Liver (tissue), 9 donors: ENCODE results near the gene MUTYH. TPM values are rescaled to one million over a fixed set of nuclear protein-coding genes. Genes with fewer than 3 reads are reported as not detected.

Experiments
- DNase-seq: peaks from one replicate; pipeline ENCODE4 v3.0.0-alpha.2; 2017; ENCODE audit warnings: low spot score
- H3K27ac ChIP-seq, 2 donors: one replicate each; pipeline ENCODE4 v1.7.0; 2013; ENCODE audit warnings: inconsistent platforms in 2 of 2, low read length in 2 of 2, control low read depth in 1 of 2, low read depth in 1 of 2, mild to moderate bottlenecking in 1 of 2
- H3K27me3 ChIP-seq, 4 donors: one replicate each; pipeline versions ENCODE4 v1.6.1 to v1.7.0; 2013; ENCODE audit warnings: low read length in 3 of 4, inconsistent platforms in 1 of 4, mild to moderate bottlenecking in 1 of 4, moderate library complexity in 1 of 4; ENCODE audit not compliant: control insufficient read depth in 4 of 4, insufficient read depth in 4 of 4
- H3K36me3 ChIP-seq, 4 donors: one replicate each; pipeline versions ENCODE4 v1.6.1 to v1.7.0; 2013; ENCODE audit warnings: low read length in 3 of 4, mild to moderate bottlenecking in 3 of 4, low read depth in 1 of 4, moderate library complexity in 1 of 4; ENCODE audit not compliant: control insufficient read depth in 4 of 4, insufficient read depth in 3 of 4
- H3K4me1 ChIP-seq, 4 donors: one replicate each; pipeline versions ENCODE4 v1.6.1 to v1.7.0; 2013; ENCODE audit warnings: low read length in 3 of 4, mild to moderate bottlenecking in 3 of 4, moderate library complexity in 1 of 4; ENCODE audit not compliant: control insufficient read depth in 4 of 4, insufficient read depth in 4 of 4
- H3K4me3 ChIP-seq, 3 donors: one replicate each; pipeline versions ENCODE4 v1.6.1 to v1.7.0; 2013; ENCODE audit warnings: low read length in 3 of 3, control low read depth in 1 of 3, low read depth in 1 of 3, mild to moderate bottlenecking in 1 of 3
- H3K9ac ChIP-seq, 2 donors: one replicate each; pipeline ENCODE4 v1.7.0; 2013; ENCODE audit warnings: low read length in 2 of 2, mild to moderate bottlenecking in 2 of 2, moderate library complexity in 2 of 2, control low read depth in 1 of 2, low read depth in 1 of 2
- H3K9me3 ChIP-seq, 4 donors: one replicate each; pipeline versions ENCODE4 v1.6.1 to v1.7.0; 2013; ENCODE audit warnings: low read length in 3 of 4; ENCODE audit not compliant: control insufficient read depth in 4 of 4
- EGR1 ChIP-seq, 2 donors: IDR thresholded peaks; 2 replicates each; pipeline ENCODE4 v1.6.1; 2016 to 2018; ENCODE audit warnings: antibody characterized with exemption in 2 of 2, low read depth in 2 of 2
- FOXA1 ChIP-seq: IDR thresholded peaks from 2 replicates; pipeline ENCODE4 v1.6.1; 2016; ENCODE audit warnings: antibody characterized with exemption
- FOXA2 ChIP-seq: IDR thresholded peaks from 2 replicates; pipeline ENCODE4 v1.6.1; 2016; ENCODE audit warnings: antibody characterized with exemption
- GABPA ChIP-seq, 2 donors: IDR thresholded peaks in 1 of 2; conservative IDR thresholded peaks in 1 of 2; 2 replicates each; pipeline ENCODE4 v1.6.1; 2016; ENCODE audit warnings: antibody characterized with exemption in 2 of 2, mild to moderate bottlenecking in 1 of 2, moderate library complexity in 1 of 2
- HNF4A ChIP-seq, 2 donors: conservative IDR thresholded peaks; 2 replicates each; pipeline ENCODE4 v1.6.1; 2016; ENCODE audit warnings: antibody characterized with exemption in 2 of 2, mild to moderate bottlenecking in 2 of 2
- HNF4G ChIP-seq: IDR thresholded peaks from 2 replicates; pipeline ENCODE4 v1.6.1; 2016; ENCODE audit warnings: antibody characterized with exemption
- JUND ChIP-seq, 2 donors: IDR thresholded peaks; 2 replicates each; pipeline ENCODE4 v1.6.1; 2016; ENCODE audit warnings: antibody characterized with exemption in 2 of 2
- MAX ChIP-seq: IDR thresholded peaks from 2 replicates; pipeline ENCODE4 v1.6.1; 2016; ENCODE audit warnings: antibody characterized with exemption
- NR2F2 ChIP-seq: IDR thresholded peaks from 2 replicates; pipeline ENCODE4 v1.6.1; 2016; ENCODE audit warnings: antibody characterized with exemption
- RAD21 ChIP-seq, 2 donors: IDR thresholded peaks; 2 replicates each; pipeline ENCODE4 v1.6.1; 2016; ENCODE audit warnings: antibody characterized with exemption in 2 of 2, mild to moderate bottlenecking in 2 of 2
- REST ChIP-seq: IDR thresholded peaks from 2 replicates; pipeline ENCODE4 v1.6.1; 2016; ENCODE audit warnings: antibody characterized with exemption, mild to moderate bottlenecking
- RXRA ChIP-seq, 2 donors: IDR thresholded peaks; 2 replicates each; pipeline ENCODE4 v1.6.1; 2017 to 2018; ENCODE audit warnings: antibody characterized with exemption in 2 of 2, mild to moderate bottlenecking in 1 of 2
- SP1 ChIP-seq: IDR thresholded peaks from 2 replicates; pipeline ENCODE4 v1.6.1; 2018; ENCODE audit warnings: antibody characterized with exemption, mild to moderate bottlenecking
- TAF1 ChIP-seq: conservative IDR thresholded peaks from 2 replicates; pipeline ENCODE4 v1.6.1; 2016; ENCODE audit warnings: antibody characterized with exemption, mild to moderate bottlenecking
- YY1 ChIP-seq: IDR thresholded peaks from 2 replicates; pipeline ENCODE4 v1.6.1; 2016; ENCODE audit warnings: antibody characterized with exemption, mild to moderate bottlenecking
- ZBTB33 ChIP-seq: IDR thresholded peaks from 2 replicates; pipeline ENCODE4 v1.6.1; 2016; ENCODE audit warnings: antibody characterized with exemption
- WGBS: extraction: QIAGEN DNeasy Blood & Tissue Kit; methylation state at CpG from one replicate; pipeline ENCODE4 v1.1.7; 2013; 5-methylcytosine and 5-hydroxymethylcytosine counted together
- polyA plus RNA-seq, 2 donors: library from polyadenylated mRNA; stranded (reverse) in 1 of 2; unstranded in 1 of 2; fragments of 200-250 nt in 1 of 2; fragments of >200 nt in 1 of 2; fragmentation: Nextera tagmentation in 1 of 2; extraction: Ambion mirVana in 1 of 2; gene quantifications; one replicate each; pipeline versions ENCODE4 v1.2.1 to v1.2.3, GENCODE V29; 2013 to 2015
- total RNA-seq, 2 donors: library from RNA; depleted of rRNA; stranded (reverse); fragments of >200 nt; gene quantifications; one replicate each; pipeline ENCODE4 v1.2.3, GENCODE V29; 2014
- TF ChIP-seq, protein P1 (sequence below): IDR thresholded peaks from 2 replicates; pipeline ENCODE4 v1.6.1; 2016; ENCODE audit warnings: antibody characterized with exemption
- donor health status: healthy.
- donor health status: healthy.
- donor health status: healthy.
- donor health status: healthy.
- donor health status: healthy.

The MUTYH gene
- total and polyA plus RNA-seq, 4 donors: 5.2 to 10.0 (median 8.2) TPM

DNA sequence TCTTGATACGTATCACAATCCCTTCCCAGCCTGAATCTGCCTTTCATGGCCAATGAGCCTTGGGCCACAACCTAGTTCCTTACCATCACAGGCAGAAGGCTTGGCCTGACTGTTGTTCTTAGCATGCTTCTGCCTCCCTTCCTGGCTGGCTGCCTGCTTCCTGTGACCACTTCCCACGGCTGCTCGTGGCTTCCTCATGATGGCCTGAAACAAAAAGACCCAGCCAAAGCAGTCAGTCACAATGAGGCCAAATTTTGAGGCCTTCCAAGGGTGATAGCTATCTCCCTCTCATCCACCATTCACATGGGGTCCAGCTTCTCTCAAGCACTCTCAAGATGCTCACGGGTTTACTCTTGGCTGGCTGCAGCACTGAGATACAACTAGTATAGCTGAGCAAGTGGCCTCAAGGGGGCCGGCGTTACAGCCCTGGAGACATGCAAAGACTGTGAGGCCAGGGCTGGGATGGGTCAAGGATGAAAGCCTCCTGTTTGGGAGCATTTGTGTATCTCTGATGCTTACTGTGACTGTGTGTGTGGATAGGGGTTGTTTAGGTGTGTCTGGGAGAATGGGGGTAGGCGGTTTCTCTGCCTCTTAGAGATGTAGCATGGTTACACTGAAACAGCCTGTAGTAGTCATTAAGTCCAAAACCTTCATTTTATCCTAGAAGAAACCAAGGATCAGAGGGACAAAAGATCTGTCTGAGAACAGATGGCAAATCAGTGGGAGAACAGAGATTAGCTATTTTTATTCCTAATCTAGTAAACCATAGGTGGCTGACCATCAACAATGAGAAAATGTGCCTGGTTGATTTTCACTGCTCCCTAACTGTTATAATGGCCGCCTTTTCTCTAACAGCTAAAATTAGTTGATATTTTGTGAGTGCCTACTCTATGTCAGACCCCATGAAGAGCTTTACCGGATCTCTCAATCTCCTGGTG, 5.7 kb downstream of the MUTYH start:
- Histone ChIP-seq H3K9me3 (no peaks in the 10 kb centered on the region), H3K27ac (no peak overlapping the region), H3K9ac (no peak overlapping the region), H3K36me3 (peaks cover 2 to 21% (median 4%) of the 10 kb centered on the region in 4 donors), H3K4me3 (no peak overlapping the region), H3K4me1 (peaks cover 0 to 13% (median 4%) of the 10 kb centered on the region in 4 donors), H3K27me3 (no peaks in the 10 kb centered on the region)
- DNase-seq: no peak
- 79% methylated on average over 9 of the region's 9 CpGs for WGBS
- TF ChIP-seq GABPA (IDR thresholded peaks at IDR 0.05 in 1 of 2, conservative IDR thresholded peaks at IDR 0.05 in 1 of 2) (no peak), RAD21 (IDR thresholded peaks at IDR 0.05) (no peak), JUND (IDR thresholded peaks at IDR 0.05) (no peak), HNF4G (no peak), HNF4A (conservative IDR thresholded peaks at IDR 0.05) (no peak), TAF1 (no peak), REST (no peak), FOXA1 (no peak), MAX (no peak), YY1 (no peak), EGR1 (IDR thresholded peaks at IDR 0.05; ENCODE audit: low read depth in 2 of 2) (no peak), ZBTB33 (no peak)
- TF ChIP-seq, protein P1, sequence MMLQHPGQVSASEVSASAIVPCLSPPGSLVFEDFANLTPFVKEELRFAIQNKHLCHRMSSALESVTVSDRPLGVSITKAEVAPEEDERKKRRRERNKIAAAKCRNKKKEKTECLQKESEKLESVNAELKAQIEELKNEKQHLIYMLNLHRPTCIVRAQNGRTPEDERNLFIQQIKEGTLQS: no peak

GRCh38 chr1:45332346-45332720, 7.9 kb downstream of the MUTYH start:
- 98% methylated on average over 10 of the region's 10 CpGs for WGBS
- no peaks in the 10 kb centered on the region for H3K9me3 ChIP-seq
- peaks cover 2 to 25% (median 6%) of the 10 kb centered on the region in 4 donors for H3K36me3 ChIP-seq
- H3K27ac ChIP-seq: no peak overlapping the region
- H3K27me3 ChIP-seq: no peaks in the 10 kb centered on the region
- H3K4me3 ChIP-seq: no peak overlapping the region
- DNase-seq: no peak
- H3K4me1 ChIP-seq: peaks cover 0 to 8% (median 2%) of the 10 kb centered on the region in 4 donors
- no peak overlapping the region for H3K9ac ChIP-seq
- TF ChIP-seq YY1: no peak
- TF ChIP-seq GABPA (IDR thresholded peaks at IDR 0.05 in 1 of 2, conservative IDR thresholded peaks at IDR 0.05 in 1 of 2): no peak
- TF ChIP-seq TAF1: no peak
- TF ChIP-seq HNF4G: no peak
- TF ChIP-seq FOXA2: no peak
- no peak for TF ChIP-seq HNF4A (conservative IDR thresholded peaks at IDR 0.05)
- TF ChIP-seq EGR1 (IDR thresholded peaks at IDR 0.05; ENCODE audit: low read depth in 2 of 2): no peak
- no peak for TF ChIP-seq FOXA1
- TF ChIP-seq REST: no peak
- TF ChIP-seq, protein P1: no peak
- TF ChIP-seq ZBTB33: no peak
- TF ChIP-seq RXRA (IDR thresholded peaks at IDR 0.05): no peak
- TF ChIP-seq NR2F2: no peak
- TF ChIP-seq JUND (IDR thresholded peaks at IDR 0.05): no peak
- TF ChIP-seq MAX: no peak
- no peak for TF ChIP-seq SP1
- no peak for TF ChIP-seq RAD21 (IDR thresholded peaks at IDR 0.05)
